Thoracic aorta (tissue), 2 donors: ENCODE data around the gene CORO1C. TPM values are rescaled to one million over a fixed set of nuclear protein-coding genes. Genes with fewer than 3 reads are reported as not detected.
A peak's percentile ranks its signal among the peaks of the same experiment; 100 is the strongest.
"Not testable (repeated sequence)": the region's sequence is repeated elsewhere in the genome, so short reads cannot be mapped to it uniquely, and the experiment has no call there.

ENCODE experiments used
- ATAC-seq: fragments of 150-250 bp; one replicate; pipeline ENCODE4 v1.8.0; 2017; ENCODE audit warnings: low read depth; ENCODE audit not compliant: insufficient number of reproducible peaks, low FRiP score
- DNase-seq: peaks from one replicate; pipeline ENCODE4 v3.0.0-alpha.2; 2020; ENCODE audit warnings: low spot score
- H3K27ac ChIP-seq, 2 donors: fragments of 200-600 bp; sonication (generic); 1 replicate in 1 of 2; 2 replicates in 1 of 2; pipeline ENCODE4 v1.5.1; 2016; ENCODE audit warnings: mild to moderate bottlenecking in 2 of 2, moderate library complexity in 2 of 2
- H3K27me3 ChIP-seq: fragments of 200-600 bp; sonication (generic); replicated peaks from 2 replicates; pipeline ENCODE4 v1.6.0; 2016; ENCODE audit warnings: mild to moderate bottlenecking; ENCODE audit not compliant: insufficient read depth
- H3K36me3 ChIP-seq: fragments of 200-600 bp; sonication (generic); one replicate; pipeline ENCODE4 v1.5.1; 2016
- H3K4me1 ChIP-seq, 2 donors: fragments of 200-600 bp; sonication (generic); 1 replicate in 1 of 2; 2 replicates in 1 of 2; pipeline versions ENCODE4 v1.5.1 to v1.6.0; 2016; ENCODE audit warnings: low read depth in 2 of 2, mild to moderate bottlenecking in 1 of 2; ENCODE audit not compliant: control insufficient read depth in 1 of 2
- H3K4me3 ChIP-seq: fragments of 200-600 bp; sonication (generic); 2 replicates; pipeline ENCODE4 v1.5.1; 2016; ENCODE audit warnings: mild to moderate bottlenecking
- H3K9me3 ChIP-seq: fragments of 200-600 bp; sonication (generic); 2 replicates; pipeline ENCODE4 v1.5.1; 2016
- CTCF ChIP-seq: fragments of 200-600 bp; sonication (generic); IDR thresholded peaks from one replicate; pipeline ENCODE4 v1.5.1; 2019; ENCODE audit warnings: antibody characterized with exemption
- total RNA-seq, 2 donors: library from RNA; depleted of rRNA; stranded (reverse); fragments of >200 nt; gene quantifications; one replicate each; pipeline versions ENCODE4 v1.1.0 to v1.2.3, GENCODE V29; 2016

The CORO1C gene
- total RNA-seq, 2 donors from 2014 or later, result 157 to 208 TPM

- no peak for TF ChIP-seq CTCF
- Histone ChIP-seq H3K36me3 (no peaks in the 10 kb centered on the region), H3K4me1 (no peaks in the 10 kb centered on the region), H3K27me3 (no peaks in the 10 kb centered on the region), H3K27ac (no peak overlapping the region), H3K9me3 (no peaks in the 10 kb centered on the region), H3K4me3 (no peak overlapping the region)
- DNase-seq (no peak), ATAC-seq (no peak)
These were observed 14.3 kb upstream of the CORO1C start for GRCh38 chr12:108745641-108746040.

- Histone ChIP-seq H3K27ac (no peak overlapping the region), H3K36me3 (no peaks in the 10 kb centered on the region), H3K4me1 (no peaks in the 10 kb centered on the region), H3K4me3 (no peak overlapping the region), H3K9me3 (no peaks in the 10 kb centered on the region), H3K27me3 (no peaks in the 10 kb centered on the region)
- ATAC-seq, result no peak
- no peak for TF ChIP-seq CTCF
- DNase-seq, result no peak
These were observed 12.9 kb upstream of the CORO1C start for GRCh38 chr12:108744021-108744897.

GRCh38 chr12:108738170-108738569, 6.9 kb upstream of the CORO1C start:
- DNase-seq, result no peak
- no peaks in the 10 kb centered on the region for H3K9me3 ChIP-seq
- no peak for TF ChIP-seq CTCF

GRCh38 chr12:108735855-108736254, 4.5 kb upstream of the CORO1C start:
- Histone ChIP-seq H3K9me3 (no peaks in the 10 kb centered on the region), H3K4me1 (peaks cover 4 to 14% of the 10 kb centered on the region in 2 donors), H3K27me3 (no peaks in the 10 kb centered on the region), H3K27ac (no peak overlapping the region), H3K4me3 (no peak overlapping the region), H3K36me3 (no peaks in the 10 kb centered on the region)
- ATAC-seq, result no peak
- no peak for DNase-seq
- TF ChIP-seq CTCF, result no peak

More at GRCh38 chr12:108738170-108738569, 6.9 kb upstream of the CORO1C start:
- H3K36me3 ChIP-seq, result no peaks in the 10 kb centered on the region
- H3K4me3 ChIP-seq, result no peak overlapping the region
- H3K4me1 ChIP-seq, result peaks cover 0 to 9% of the 10 kb centered on the region in 2 donors
- no peak overlapping the region for H3K27ac ChIP-seq
- ATAC-seq, result no peak
- no peaks in the 10 kb centered on the region for H3K27me3 ChIP-seq

- H3K27me3 ChIP-seq, result no peaks in the 10 kb centered on the region
- H3K4me1 ChIP-seq, result peaks cover 4 to 20% of the 10 kb centered on the region in 2 donors
- no peak overlapping the region for H3K4me3 ChIP-seq
- peak overlapping the region; percentile 67 to 69 for H3K27ac ChIP-seq
- no peak for TF ChIP-seq CTCF
- no peaks in the 10 kb centered on the region for H3K9me3 ChIP-seq
- peak; percentile 8 for ATAC-seq
- peak; percentile 10 for DNase-seq
- no peaks in the 10 kb centered on the region for H3K36me3 ChIP-seq
These were observed 3.0 kb upstream of the CORO1C start for GRCh38 chr12:108734200-108734906.

GRCh38 chr12:108733230-108733531, 1.9 kb upstream of the CORO1C start:
- H3K36me3 ChIP-seq, H3K27me3 ChIP-seq, H3K4me3 ChIP-seq, ATAC-seq, H3K9me3 ChIP-seq, DNase-seq: not testable (repeated sequence)
- Histone ChIP-seq H3K4me1 (peaks cover 9 to 32% of the 10 kb centered on the region in 2 donors), H3K27ac (peak overlapping the region; percentile 92 to 98)
